DMS 273 (cell line): ENCODE data around the gene SSX2IP.
"Not testable (repeated sequence)": the region's sequence is repeated elsewhere in the genome, so short reads cannot be mapped to it uniquely, and the experiment has no call there.

Experiments
- DNase-seq: peaks from one replicate; lab custom pipeline; 2025; ENCODE audit not compliant: unreplicated experiment; lab: John Stamatoyannopoulos, UW

SSX2IP gene

GRCh38 chr1:84690397-84691121 lies at the start of gene SSX2IP:
Gene SSX2IP (minus strand): TSS chr1:84690461. CDS start chr1:84671219, 19,242 bp downstream.
- peak; percentile 99 for DNase-seq

GRCh38 chr1:84738237-84738636 lies 48.0 kb upstream of the SSX2IP start:
- DNase-seq = no peak

- DNase-seq = no peak
These were observed 47.3 kb upstream of the SSX2IP start for GRCh38 chr1:84737590-84737989.

GRCh38 chr1:84736944-84737343 lies 46.7 kb upstream of the SSX2IP start:
- no peak for DNase-seq

GRCh38 chr1:84736445-84736844 lies 46.2 kb upstream of the SSX2IP start:
- no peak for DNase-seq

GRCh38 chr1:84735483-84735882 lies 45.2 kb upstream of the SSX2IP start:
- no peak for DNase-seq

GRCh38 chr1:84732520-84732919 lies 42.3 kb upstream of the SSX2IP start:
- no peak for DNase-seq

- DNase-seq = no peak
These were observed 41.3 kb upstream of the SSX2IP start for GRCh38 chr1:84731519-84731918.

GRCh38 chr1:84727711-84728110 lies 37.5 kb upstream of the SSX2IP start:
- not testable (repeated sequence) for DNase-seq

GRCh38 chr1:84726593-84727499 lies 36.6 kb upstream of the SSX2IP start:
- no peak for DNase-seq

GRCh38 chr1:84724128-84724860 lies 34.0 kb upstream of the SSX2IP start:
- DNase-seq = peak; percentile 22

GRCh38 chr1:84722794-84723193 lies 32.5 kb upstream of the SSX2IP start:
- no peak for DNase-seq

- DNase-seq = not testable (repeated sequence)
These were observed 31.6 kb upstream of the SSX2IP start for GRCh38 chr1:84721872-84722271.

GRCh38 chr1:84721152-84721551 lies 30.9 kb upstream of the SSX2IP start:
- peak; percentile 33 for DNase-seq

- DNase-seq = peak; percentile 56
These were observed 30.0 kb upstream of the SSX2IP start for GRCh38 chr1:84720221-84720780.

- DNase-seq = peak; percentile 56
These were observed 29.4 kb upstream of the SSX2IP start for GRCh38 chr1:84719543-84720217.

GRCh38 chr1:84715342-84716019 lies 25.2 kb upstream of the SSX2IP start:
- DNase-seq = peak; percentile 51

- DNase-seq = peak; percentile 9
These were observed 22.1 kb upstream of the SSX2IP start for GRCh38 chr1:84712276-84712874.

GRCh38 chr1:84711869-84712268 lies 21.6 kb upstream of the SSX2IP start:
- DNase-seq = peak; percentile 27
